Tibial nerve (tissue), 4 donors: ENCODE data around the gene C1orf167. TPM values are rescaled to one million over a fixed set of nuclear protein-coding genes. Genes with fewer than 3 reads are reported as not detected.

Experiments used
- DNase-seq, 2 donors: peaks; one replicate each; pipeline ENCODE4 v3.0.0-alpha.2; 2019; ENCODE audit warnings: low spot score in 2 of 2
- H3K27ac ChIP-seq, 4 donors: fragments of 200-600 bp; sonication (generic) in 3 of 4; one replicate each; pipeline ENCODE4 v1.5.1; 2017 to 2019; ENCODE audit warnings: mild to moderate bottlenecking in 1 of 4
- H3K27me3 ChIP-seq, 2 donors: fragments of 200-600 bp; sonication (generic) in 1 of 2; one replicate each; pipeline versions ENCODE4 v1.5.1 to v1.6.0; 2017 to 2019
- H3K36me3 ChIP-seq, 3 donors: fragments of 200-600 bp; sonication (generic); one replicate each; pipeline ENCODE4 v1.5.1; 2018 to 2019
- H3K4me1 ChIP-seq, 4 donors: fragments of 200-600 bp; sonication (generic) in 3 of 4; one replicate each; pipeline ENCODE4 v1.5.1; 2017 to 2019
- H3K4me3 ChIP-seq, 4 donors: fragments of 200-600 bp; sonication (generic) in 3 of 4; one replicate each; pipeline ENCODE4 v1.5.1; 2017 to 2019; ENCODE audit warnings: mild to moderate bottlenecking in 1 of 4, moderate library complexity in 1 of 4
- H3K9me3 ChIP-seq, 4 donors: fragments of 200-600 bp; sonication (generic) in 3 of 4; one replicate each; pipeline ENCODE4 v1.5.1; 2017 to 2019
- CTCF ChIP-seq, 5 experiments: fragments of 200-600 bp in 3 of 5; fragments of 450-650 bp in 2 of 5; sonication (generic) in 3 of 5; IDR thresholded peaks; one replicate each; pipeline ENCODE4 v1.5.1; 2016 to 2019; ENCODE audit warnings: antibody characterized with exemption in 5 of 5, mild to moderate bottlenecking in 3 of 5, moderate library complexity in 2 of 5
- EP300 ChIP-seq, 2 donors: sonication (generic); formaldehyde crosslinking; IDR thresholded peaks; one replicate each; pipeline ENCODE4 v1.6.1; 2017; ENCODE audit warnings: antibody characterized with exemption in 2 of 2, mild to moderate bottlenecking in 1 of 2
- POLR2A ChIP-seq, 2 donors: fragments of 450-650 bp; IDR thresholded peaks; one replicate each; pipeline ENCODE4 v1.6.1; 2017; ENCODE audit warnings: antibody characterized with exemption in 2 of 2, mild to moderate bottlenecking in 2 of 2, moderate library complexity in 2 of 2
- WGBS, 2 donors: methylation state at CpG; one replicate each; pipeline ENCODE4 v1.1.5; 2018; 5-methylcytosine and 5-hydroxymethylcytosine counted together
- total RNA-seq, 4 donors: library from RNA; depleted of rRNA; stranded (reverse); fragments of >200 nt; gene quantifications; one replicate each; pipeline ENCODE4 v1.1.0, GENCODE V29; 2016

The C1orf167 gene
- total RNA-seq, 4 donors from 2014 or later = 4.4 to 13.8 (median 5.1) TPM; not detected in 1

DNA sequence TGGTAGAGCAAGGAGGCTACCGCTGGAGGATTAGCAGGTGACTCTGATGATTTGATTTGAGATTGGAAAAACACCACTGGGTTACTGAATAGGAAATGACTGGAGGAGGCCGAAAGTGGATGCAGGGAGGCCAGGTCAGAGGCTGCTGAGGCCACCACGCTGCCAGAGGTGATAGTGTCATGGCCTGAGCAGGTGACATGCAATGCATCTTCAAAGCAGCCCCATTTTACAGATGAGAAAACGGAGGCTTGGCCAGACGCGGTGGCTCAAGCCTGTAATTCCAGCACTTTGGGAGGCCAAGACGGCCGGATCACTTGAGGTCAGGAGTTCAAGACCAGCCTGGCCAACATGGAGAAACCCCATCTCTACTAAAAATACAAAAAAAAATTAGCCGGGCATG is 12.8 kb downstream of the C1orf167 start:
- no peak overlapping the region for H3K4me3 ChIP-seq
- no peaks in the 10 kb centered on the region for H3K4me1 ChIP-seq
- H3K9me3 ChIP-seq = no peaks in the 10 kb centered on the region
- TF ChIP-seq EP300 (IDR thresholded peaks at IDR 0.05) (no peak), POLR2A (IDR thresholded peaks at IDR 0.05) (no peak), CTCF (IDR thresholded peaks at IDR 0.05) (no peak)
- no peaks in the 10 kb centered on the region for H3K27me3 ChIP-seq
- no peak for DNase-seq
- H3K27ac ChIP-seq = no peak overlapping the region
- WGBS, 2 donors = 86 to 90% methylated on average over 9 of the region's 9 CpGs
- H3K36me3 ChIP-seq = no peaks in the 10 kb centered on the region

DNA sequence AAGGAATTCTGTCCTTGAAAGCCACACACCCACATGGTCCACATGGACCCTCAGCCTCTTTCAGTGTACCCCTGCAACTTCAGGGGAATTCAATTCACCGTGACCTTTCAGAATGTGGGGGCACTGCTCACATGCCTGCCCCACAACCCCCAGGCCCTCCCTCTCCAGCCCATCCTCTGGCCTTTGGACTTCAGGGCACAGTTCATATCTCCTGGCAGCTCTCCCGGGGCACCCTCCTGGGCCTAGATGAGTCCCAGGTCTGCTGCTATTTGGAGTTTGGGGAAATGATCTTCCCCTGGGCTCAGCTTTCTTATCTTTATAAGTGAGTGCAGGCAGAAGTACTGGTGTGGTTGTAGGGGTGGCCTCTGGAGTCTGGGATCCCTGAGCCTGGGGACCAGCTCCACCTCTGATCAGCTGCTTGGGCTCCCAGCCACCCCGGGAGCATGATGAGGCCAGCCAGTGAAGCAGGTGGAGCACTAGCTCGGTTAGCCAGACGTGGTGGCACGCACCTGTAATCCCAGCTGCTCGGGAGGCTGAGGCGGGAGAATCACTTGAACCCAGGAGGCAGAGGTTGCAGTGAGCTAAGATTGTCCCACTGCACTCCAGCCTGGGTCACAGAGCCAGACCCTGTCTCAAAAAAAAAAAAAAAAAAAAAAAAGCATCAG is 15.8 kb downstream of the C1orf167 start:
- H3K9me3 ChIP-seq = no peaks in the 10 kb centered on the region
- DNase-seq = no peak
- no peaks in the 10 kb centered on the region for H3K4me1 ChIP-seq
- no peak overlapping the region for H3K27ac ChIP-seq
- H3K36me3 ChIP-seq = no peaks in the 10 kb centered on the region
- H3K27me3 ChIP-seq = no peaks in the 10 kb centered on the region
- TF ChIP-seq POLR2A (IDR thresholded peaks at IDR 0.05) (no peak), CTCF (IDR thresholded peaks at IDR 0.05) (no peak), EP300 (IDR thresholded peaks at IDR 0.05) (no peak)
- H3K4me3 ChIP-seq = no peak overlapping the region
- WGBS, 2 donors = 80 to 82% methylated on average over 7 to 8 of the region's 8 CpGs

- Histone ChIP-seq H3K4me1 (no peaks in the 10 kb centered on the region), H3K4me3 (no peak overlapping the region), H3K27ac (no peak overlapping the region), H3K27me3 (no peaks in the 10 kb centered on the region), H3K9me3 (no peaks in the 10 kb centered on the region), H3K36me3 (no peaks in the 10 kb centered on the region)
- TF ChIP-seq EP300 (IDR thresholded peaks at IDR 0.05) = no peak
- TF ChIP-seq POLR2A (IDR thresholded peaks at IDR 0.05) = no peak
- TF ChIP-seq CTCF (IDR thresholded peaks at IDR 0.05) = no peak
- DNase-seq = no peak
- WGBS, 2 donors = 94 to 96% methylated on average over 8 to 9 of the region's 9 CpGs
Observed at GRCh38 chr1:11778336-11778735, 16.3 kb downstream of the C1orf167 start.

- no peak overlapping the region for H3K27ac ChIP-seq
- H3K4me1 ChIP-seq = no peaks in the 10 kb centered on the region
- no peaks in the 10 kb centered on the region for H3K36me3 ChIP-seq
- H3K9me3 ChIP-seq = no peaks in the 10 kb centered on the region
- H3K27me3 ChIP-seq = no peaks in the 10 kb centered on the region
- TF ChIP-seq CTCF (IDR thresholded peaks at IDR 0.05) (no peak), EP300 (IDR thresholded peaks at IDR 0.05) (no peak), POLR2A (IDR thresholded peaks at IDR 0.05) (no peak)
- H3K4me3 ChIP-seq = no peak overlapping the region
- 85 to 91% methylated on average over 13 to 15 of the region's 15 CpGs for WGBS, 2 donors
- no peak for DNase-seq
Observed at GRCh38 chr1:11778844-11779623, 17.0 kb downstream of the C1orf167 start.

DNA sequence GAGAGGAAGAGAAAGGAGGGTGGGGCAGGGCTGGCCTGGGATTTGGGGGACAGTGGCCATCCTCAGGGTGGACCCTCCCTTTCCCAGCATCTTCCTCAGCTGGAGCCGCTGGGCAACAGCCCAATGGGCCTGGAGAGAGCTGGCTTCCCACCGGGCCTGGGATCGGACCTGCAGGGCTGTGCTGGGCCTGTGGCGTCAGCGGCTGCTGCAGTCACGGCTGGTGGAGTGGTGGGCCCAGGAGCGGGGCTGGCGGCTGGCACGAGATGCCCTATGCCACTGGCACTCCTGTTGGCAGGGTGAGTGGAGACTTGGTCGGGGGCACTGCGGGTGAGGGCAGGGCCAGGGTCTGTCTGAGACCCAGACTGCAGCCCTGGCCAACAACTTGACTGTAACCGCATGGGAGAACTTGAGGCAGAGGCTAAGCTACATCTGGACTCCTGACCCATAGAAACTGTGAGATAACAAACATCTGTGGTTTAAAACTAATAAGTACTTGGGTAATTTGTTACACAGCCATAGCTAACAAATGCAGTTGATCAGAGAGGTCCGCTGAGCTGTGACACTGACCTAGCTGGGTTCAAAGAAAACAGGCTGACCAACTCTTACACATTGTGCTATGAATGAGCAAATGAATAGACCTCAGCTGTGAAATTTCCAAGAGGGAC is 17.9 kb downstream of the C1orf167 start:
- 81 to 87% methylated on average over 13 of the region's 13 CpGs for WGBS, 2 donors
- H3K36me3 ChIP-seq = no peaks in the 10 kb centered on the region
- peaks cover 0 to 8% (median 6%) of the 10 kb centered on the region in 4 donors for H3K4me1 ChIP-seq
- H3K27me3 ChIP-seq = no peaks in the 10 kb centered on the region
- H3K27ac ChIP-seq = no peak overlapping the region
- TF ChIP-seq POLR2A (IDR thresholded peaks at IDR 0.05) = no peak
- H3K9me3 ChIP-seq = no peaks in the 10 kb centered on the region
- no peak overlapping the region for H3K4me3 ChIP-seq
- DNase-seq = no peak
